GM12864 (cell line): Measurements from ENCODE around the gene YIPF5.
A peak's percentile ranks its signal among the peaks of the same experiment; 100 is the strongest.

ENCODE experiments used
- DNase-seq: peaks from one replicate; pipeline ENCODE4 v3.0.0-alpha.2; 2011; ENCODE audit warnings: low read depth
- H3K4me3 ChIP-seq: 2 replicates; pipeline ENCODE4 v1.5.1; 2011; ENCODE audit warnings: mild to moderate bottlenecking, low read depth, low read length, control low read depth
- CTCF ChIP-seq: IDR thresholded peaks from 2 replicates; pipeline ENCODE4 v1.5.1; 2011; ENCODE audit warnings: low read depth, mild to moderate bottlenecking, moderate library complexity, low read length, control low read depth, inconsistent platforms; ENCODE audit errors: missing control alignments

Gene YIPF5

GRCh38 chr5:144195448-144195847 is 25.0 kb upstream of the YIPF5 start:
- no peak overlapping the region for H3K4me3 ChIP-seq
- no peak for DNase-seq
- no peak for TF ChIP-seq CTCF

GRCh38 chr5:144194144-144194543 is 23.7 kb upstream of the YIPF5 start:
- TF ChIP-seq CTCF, result no peak
- no peak for DNase-seq
- H3K4me3 ChIP-seq, result no peak overlapping the region

- H3K4me3 ChIP-seq, result no peak overlapping the region
- TF ChIP-seq CTCF, result no peak
- no peak for DNase-seq
These were observed 22.2 kb upstream of the YIPF5 start for GRCh38 chr5:144192661-144193060.

GRCh38 chr5:144191998-144192397 is 21.5 kb upstream of the YIPF5 start:
- no peak overlapping the region; the same call in 1 of the 2 replicates for H3K4me3 ChIP-seq
- peak; percentile 90 for DNase-seq
- TF ChIP-seq CTCF, result peak; percentile 59

- no peak for TF ChIP-seq CTCF
- DNase-seq, result no peak
These were observed 21.1 kb upstream of the YIPF5 start for GRCh38 chr5:144191531-144191930.

GRCh38 chr5:144189800-144190429 is 19.5 kb upstream of the YIPF5 start:
- DNase-seq, result peak; percentile 83
- peak overlapping the region; percentile 18; the same call in 1 of the 2 replicates for H3K4me3 ChIP-seq
- TF ChIP-seq CTCF, result no peak

More at GRCh38 chr5:144191531-144191930, 21.1 kb upstream of the YIPF5 start:
- H3K4me3 ChIP-seq, result no peak overlapping the region; the same call in 1 of the 2 replicates

- H3K4me3 ChIP-seq, result no peak overlapping the region
- TF ChIP-seq CTCF, result no peak
- DNase-seq, result peak; percentile 78
These were observed 17.3 kb upstream of the YIPF5 start for GRCh38 chr5:144187699-144188294.
